Prostate gland (tissue), 2 donors: ENCODE results near the gene TNP2.
A peak's percentile ranks its signal among the peaks of the same experiment; 100 is the strongest.

Source experiments
- CTCF ChIP-seq, 4 experiments: fragments of 200-600 bp in 2 of 4; fragments of 450-650 bp in 2 of 4; sonication (generic) in 2 of 4; IDR thresholded peaks; 1 replicate in 3 of 4; 2 replicates in 1 of 4; pipeline ENCODE4 v1.5.1; 2016 to 2019; ENCODE audit warnings: antibody characterized with exemption in 4 of 4, mild to moderate bottlenecking in 2 of 4, moderate library complexity in 2 of 4
- POLR2A ChIP-seq: fragments of 450-650 bp; IDR thresholded peaks from one replicate; pipeline ENCODE4 v1.6.1; 2016; ENCODE audit warnings: antibody characterized with exemption, mild to moderate bottlenecking

GRCh38 chr16:11303405-11304138 is 34.4 kb upstream of the TNP2 start:
- TF ChIP-seq CTCF (IDR thresholded peaks at IDR 0.05) (no peak), POLR2A (peak; percentile 20)
